WERI-Rb-1 (cell line): ENCODE data around the gene SLC35A3.

Experiments used
- DNase-seq: peaks from one replicate; pipeline ENCODE4 v3.0.0-alpha.2; 2020
- H3K27ac ChIP-seq: fragments of 250-450 bp; sonication (Bioruptor Pico); 2 replicates; pipeline ENCODE4 v1.5.1; 2020; ENCODE audit warnings: mild to moderate bottlenecking, moderate library complexity
- H3K27me3 ChIP-seq: fragments of 250-450 bp; sonication (Bioruptor Pico); 2 replicates; pipeline ENCODE4 v1.5.1; 2021; ENCODE audit warnings: mild to moderate bottlenecking, low read depth, moderate library complexity; ENCODE audit not compliant: insufficient read depth, severe bottlenecking
- H3K36me3 ChIP-seq: fragments of 250-450 bp; sonication (Bioruptor Pico); 2 replicates; pipeline ENCODE4 v1.5.1; 2020; ENCODE audit warnings: mild to moderate bottlenecking, moderate library complexity
- H3K4me3 ChIP-seq: 2 replicates; pipeline ENCODE4 v1.5.1; 2011; ENCODE audit warnings: low read depth, mild to moderate bottlenecking, control low read depth, low read length
- H3K9me3 ChIP-seq: fragments of 250-450 bp; sonication (Bioruptor Pico); 2 replicates; pipeline ENCODE4 v1.5.1; 2021; ENCODE audit warnings: mild to moderate bottlenecking, moderate library complexity; ENCODE audit not compliant: severe bottlenecking
- TF ChIP-seq, protein P1 (sequence below): IDR thresholded peaks from 2 replicates; pipeline ENCODE4 v1.5.1; 2011; ENCODE audit warnings: low read depth, mild to moderate bottlenecking, control low read depth, inconsistent platforms, low read length

SLC35A3 gene

GRCh38 chr1:99992044-99992722 is 22.4 kb downstream of the SLC35A3 start:
- TF ChIP-seq, protein P1, sequence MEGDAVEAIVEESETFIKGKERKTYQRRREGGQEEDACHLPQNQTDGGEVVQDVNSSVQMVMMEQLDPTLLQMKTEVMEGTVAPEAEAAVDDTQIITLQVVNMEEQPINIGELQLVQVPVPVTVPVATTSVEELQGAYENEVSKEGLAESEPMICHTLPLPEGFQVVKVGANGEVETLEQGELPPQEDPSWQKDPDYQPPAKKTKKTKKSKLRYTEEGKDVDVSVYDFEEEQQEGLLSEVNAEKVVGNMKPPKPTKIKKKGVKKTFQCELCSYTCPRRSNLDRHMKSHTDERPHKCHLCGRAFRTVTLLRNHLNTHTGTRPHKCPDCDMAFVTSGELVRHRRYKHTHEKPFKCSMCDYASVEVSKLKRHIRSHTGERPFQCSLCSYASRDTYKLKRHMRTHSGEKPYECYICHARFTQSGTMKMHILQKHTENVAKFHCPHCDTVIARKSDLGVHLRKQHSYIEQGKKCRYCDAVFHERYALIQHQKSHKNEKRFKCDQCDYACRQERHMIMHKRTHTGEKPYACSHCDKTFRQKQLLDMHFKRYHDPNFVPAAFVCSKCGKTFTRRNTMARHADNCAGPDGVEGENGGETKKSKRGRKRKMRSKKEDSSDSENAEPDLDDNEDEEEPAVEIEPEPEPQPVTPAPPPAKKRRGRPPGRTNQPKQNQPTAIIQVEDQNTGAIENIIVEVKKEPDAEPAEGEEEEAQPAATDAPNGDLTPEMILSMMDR: no peak
- Histone ChIP-seq H3K36me3 (no peaks in the 10 kb centered on the region), H3K27me3 (no peaks in the 10 kb centered on the region), H3K27ac (no peak overlapping the region), H3K9me3 (no peaks in the 10 kb centered on the region), H3K4me3 (no peak overlapping the region)
- no peak for DNase-seq

DNA sequence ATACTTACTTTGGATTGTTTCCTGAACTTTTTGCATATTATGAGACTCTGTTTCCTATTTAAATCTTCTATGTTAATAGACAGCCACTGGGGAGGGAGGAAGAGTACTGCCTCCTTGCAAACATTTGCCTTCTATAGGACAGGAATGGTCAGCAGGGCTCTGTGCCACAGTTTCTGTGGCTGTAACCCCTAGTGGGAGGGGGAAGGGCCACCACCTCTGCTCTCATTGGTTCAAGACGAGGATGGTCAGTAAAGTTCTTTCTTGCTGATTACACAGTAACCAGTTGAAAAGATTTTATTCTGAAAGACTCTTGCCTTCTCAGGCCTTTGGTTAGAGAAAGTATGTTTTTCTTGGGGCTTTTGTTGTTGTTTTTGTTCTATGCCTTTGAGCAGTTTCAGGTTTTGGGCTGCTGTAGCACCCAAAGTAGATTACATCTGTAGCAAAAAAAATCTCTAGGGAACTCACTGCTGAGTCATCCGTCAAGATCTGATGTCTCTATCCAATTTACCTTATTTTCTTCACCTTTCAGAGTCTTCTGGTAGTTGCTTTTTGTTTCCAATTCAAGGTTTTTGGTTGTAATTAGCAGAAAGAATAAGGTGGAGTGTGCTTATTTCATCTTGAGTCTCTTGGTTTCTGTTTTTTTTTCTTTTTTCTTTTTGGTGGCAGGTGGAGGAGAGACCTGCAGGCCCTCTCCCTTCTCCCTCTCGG is 23.1 kb downstream of the SLC35A3 start:
- no peaks in the 10 kb centered on the region for H3K36me3 ChIP-seq
- no peaks in the 10 kb centered on the region for H3K27me3 ChIP-seq
- H3K9me3 ChIP-seq: no peaks in the 10 kb centered on the region
- no peak overlapping the region for H3K27ac ChIP-seq
- no peak overlapping the region for H3K4me3 ChIP-seq
- no peak for DNase-seq
- TF ChIP-seq, protein P1: no peak

DNA sequence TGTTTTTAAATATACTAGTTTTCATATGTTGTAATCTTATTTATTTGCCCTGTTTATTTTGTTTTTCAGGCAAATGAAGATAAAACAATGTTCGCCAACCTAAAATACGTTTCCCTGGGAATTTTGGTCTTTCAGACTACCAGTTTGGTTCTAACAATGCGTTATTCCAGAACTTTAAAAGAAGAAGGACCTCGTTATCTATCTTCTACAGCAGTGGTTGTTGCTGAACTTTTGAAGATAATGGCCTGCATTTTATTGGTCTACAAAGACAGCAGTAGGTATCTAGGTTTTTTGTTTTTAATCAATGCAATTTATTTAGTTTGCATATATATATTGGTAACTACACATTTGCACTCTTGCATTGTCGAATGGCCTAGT is 23.7 kb downstream of the SLC35A3 start:
- Histone ChIP-seq H3K9me3 (no peaks in the 10 kb centered on the region), H3K27ac (no peak overlapping the region), H3K27me3 (no peaks in the 10 kb centered on the region), H3K4me3 (no peak overlapping the region), H3K36me3 (no peaks in the 10 kb centered on the region)
- DNase-seq: no peak
- TF ChIP-seq, protein P1: no peak

- Histone ChIP-seq H3K27ac (no peak overlapping the region), H3K9me3 (no peaks in the 10 kb centered on the region), H3K36me3 (no peaks in the 10 kb centered on the region), H3K27me3 (no peaks in the 10 kb centered on the region), H3K4me3 (no peak overlapping the region)
- TF ChIP-seq, protein P1: no peak
- no peak for DNase-seq
Measured at GRCh38 chr1:99994496-99994895, 24.7 kb downstream of the SLC35A3 start.

- Histone ChIP-seq H3K9me3 (no peaks in the 10 kb centered on the region), H3K27me3 (no peaks in the 10 kb centered on the region), H3K36me3 (no peaks in the 10 kb centered on the region), H3K4me3 (no peak overlapping the region), H3K27ac (no peak overlapping the region)
- TF ChIP-seq, protein P1: no peak
- DNase-seq: no peak
Measured at GRCh38 chr1:99996951-99997350, 27.2 kb downstream of the SLC35A3 start.
